ENCODE results near the gene HIVEP3.

- TF ChIP-seq PHB2 (IDR thresholded peaks at IDR 0.05; ENCODE audit: partially characterized antibody) (no peak), FOXM1 (CRISPR knock-in tag; IDR thresholded peaks at IDR 0.05) (no peak), CTCF (CRISPR knock-in tag; IDR thresholded peaks at IDR 0.05) (no peak)
Observed at GRCh38 chr1:41920658-41921057, 1.9 kb upstream of the HIVEP3 start.

Measured in HepG2 (cell line).